CD14-positive monocyte (primary cell): ENCODE measurements around the gene KIAA1755. TPM values are rescaled to one million over a fixed set of nuclear protein-coding genes. Genes with fewer than 3 reads are reported as not detected.

Experiments used
- DNase-seq, 3 donors: peaks; one replicate each; pipeline ENCODE4 v3.0.0-alpha.2; 2011 to 2022
- H2AFZ ChIP-seq: 2 replicates; pipeline ENCODE4 v1.6.0; 2012; ENCODE audit warnings: mild to moderate bottlenecking, low read depth, low read length, inconsistent platforms; ENCODE audit not compliant: insufficient read depth, poor library complexity, severe bottlenecking
- H3K27ac ChIP-seq, 2 donors: 1 replicate in 1 of 2; 2 replicates in 1 of 2; pipeline ENCODE4 v1.5.1; 2012 to 2013; ENCODE audit warnings: low read length in 2 of 2, control low read depth in 1 of 2, inconsistent platforms in 1 of 2, low read depth in 1 of 2, mild to moderate bottlenecking in 1 of 2
- H3K27me3 ChIP-seq, 2 donors: one replicate each; pipeline versions ENCODE4 v1.6.0 to v1.6.1; 2011 to 2013; ENCODE audit warnings: low read length in 2 of 2; ENCODE audit not compliant: control insufficient read depth in 2 of 2, insufficient read depth in 2 of 2
- H3K36me3 ChIP-seq, 2 donors: replicated peaks in 1 of 2; 1 replicate in 1 of 2; 2 replicates in 1 of 2; pipeline versions ENCODE4 v1.5.1 to v1.6.1; 2012 to 2013; ENCODE audit warnings: low read length in 2 of 2, control low read depth in 1 of 2, inconsistent platforms in 1 of 2, mild to moderate bottlenecking in 1 of 2; ENCODE audit not compliant: insufficient read depth in 2 of 2, control insufficient read depth in 1 of 2
- H3K4me1 ChIP-seq, 2 donors: 1 replicate in 1 of 2; 2 replicates in 1 of 2; pipeline versions ENCODE4 v1.5.1 to v1.6.1; 2012 to 2013; ENCODE audit warnings: low read length in 2 of 2, control low read depth in 1 of 2, inconsistent platforms in 1 of 2, mild to moderate bottlenecking in 1 of 2, moderate library complexity in 1 of 2; ENCODE audit not compliant: insufficient read depth in 2 of 2, control insufficient read depth in 1 of 2
- H3K4me2 ChIP-seq: replicated peaks from 2 replicates; pipeline ENCODE3; 2012; ENCODE audit warnings: low read length, moderate library complexity, mild to moderate bottlenecking; ENCODE audit not compliant: poor library complexity, severe bottlenecking; ENCODE audit errors: extremely low read depth
- H3K4me3 ChIP-seq, 3 experiments: fragments of 200-600 bp in 1 of 3; sonication (generic) in 1 of 3; replicated peaks in 1 of 3; 1 replicate in 2 of 3; 2 replicates in 1 of 3; pipeline ENCODE4 v1.5.1; 2011 to 2013; ENCODE audit warnings: low read length in 3 of 3, mild to moderate bottlenecking in 3 of 3, control low read depth in 2 of 3, low read depth in 2 of 3, inconsistent platforms in 1 of 3, moderate library complexity in 1 of 3
- H3K79me2 ChIP-seq: 2 replicates; pipeline ENCODE4 v1.6.0; 2012; ENCODE audit warnings: mild to moderate bottlenecking, control low read depth, inconsistent platforms, low read length, moderate library complexity; ENCODE audit not compliant: insufficient read depth
- H3K9ac ChIP-seq: 2 replicates; pipeline ENCODE4 v1.6.0; 2017; ENCODE audit warnings: low read length, mild to moderate bottlenecking; ENCODE audit not compliant: insufficient read depth, poor library complexity, severe bottlenecking
- H3K9me3 ChIP-seq, 2 donors: replicated peaks in 1 of 2; 1 replicate in 1 of 2; 2 replicates in 1 of 2; pipeline versions ENCODE4 v1.5.1 to v1.6.1; 2012 to 2013; ENCODE audit warnings: low read length in 2 of 2, control low read depth in 1 of 2; ENCODE audit not compliant: control insufficient read depth in 1 of 2, insufficient read depth in 1 of 2
- H4K20me1 ChIP-seq: 2 replicates; pipeline ENCODE4 v1.6.0; 2012; ENCODE audit warnings: mild to moderate bottlenecking, low read length, control low read depth, moderate library complexity; ENCODE audit not compliant: insufficient read depth
- H3K27ac Mint-ChIP-seq, 7 donors: one replicate each; pipeline ENCODE4 v1.8.0; 2020; ENCODE audit warnings: mild to moderate bottlenecking in 7 of 7, mixed read lengths in 7 of 7, moderate library complexity in 6 of 7, inconsistent platforms in 2 of 7
- H3K27me3 Mint-ChIP-seq, 3 donors: one replicate each; pipeline ENCODE4 v1.8.0; 2021 to 2022; ENCODE audit warnings: low read depth in 3 of 3, mild to moderate bottlenecking in 3 of 3, mixed read lengths in 3 of 3, moderate library complexity in 3 of 3, inconsistent platforms in 1 of 3
- H3K36me3 Mint-ChIP-seq, 2 donors: one replicate each; pipeline ENCODE4 v1.8.0; 2020; ENCODE audit warnings: mixed read lengths in 2 of 2, inconsistent platforms in 1 of 2, mild to moderate bottlenecking in 1 of 2
- H3K4me1 Mint-ChIP-seq: one replicate; pipeline ENCODE4 v1.8.0; 2020; ENCODE audit warnings: mild to moderate bottlenecking, mixed read lengths
- H3K4me3 Mint-ChIP-seq, 2 donors: one replicate each; pipeline ENCODE4 v1.8.0; 2020; ENCODE audit warnings: mild to moderate bottlenecking in 2 of 2, mixed read lengths in 2 of 2, moderate library complexity in 1 of 2
- H3K9me3 Mint-ChIP-seq, 7 donors: one replicate each; pipeline ENCODE4 v1.8.0; 2020 to 2022; ENCODE audit warnings: mixed read lengths in 7 of 7, mild to moderate bottlenecking in 6 of 7, moderate library complexity in 6 of 7, inconsistent platforms in 2 of 7
- WGBS: methylation state at CpG from one replicate; pipeline ENCODE4 v1.1.5; 2013; ENCODE audit warnings: missing lambda C conversion rate; ENCODE audit not compliant: insufficient coverage; 5-methylcytosine and 5-hydroxymethylcytosine counted together
- intact Hi-C, 2 donors: fragments of 100-400 bp; cut with micrococcal nuclease; formaldehyde crosslinking; loops; one replicate each; pipeline versions ENCODE4 v1.15.0 to v1.15.1; 2023
- polyA plus RNA-seq, 3 donors: library from polyadenylated mRNA; depleted of rRNA in 1 of 3; unstranded in 2 of 3; stranded (reverse) in 1 of 3; fragments of 300-500 nt in 2 of 3; fragments of >200 nt in 1 of 3; fragmentation: Illumina TruSeq in 2 of 3; gene quantifications; 1 replicate in 2 of 3; 2 replicates in 1 of 3; pipeline ENCODE4 v1.2.3, GENCODE V29; 2012 to 2021
- TF ChIP-seq, protein P1 (sequence below): fragments of 200-600 bp; IDR thresholded peaks from one replicate; pipeline ENCODE4 v1.8.0; 2022; ENCODE audit warnings: antibody characterized with exemption, mild to moderate bottlenecking

Gene KIAA1755
- polyA plus RNA-seq, 3 donors: not detected

DNA sequence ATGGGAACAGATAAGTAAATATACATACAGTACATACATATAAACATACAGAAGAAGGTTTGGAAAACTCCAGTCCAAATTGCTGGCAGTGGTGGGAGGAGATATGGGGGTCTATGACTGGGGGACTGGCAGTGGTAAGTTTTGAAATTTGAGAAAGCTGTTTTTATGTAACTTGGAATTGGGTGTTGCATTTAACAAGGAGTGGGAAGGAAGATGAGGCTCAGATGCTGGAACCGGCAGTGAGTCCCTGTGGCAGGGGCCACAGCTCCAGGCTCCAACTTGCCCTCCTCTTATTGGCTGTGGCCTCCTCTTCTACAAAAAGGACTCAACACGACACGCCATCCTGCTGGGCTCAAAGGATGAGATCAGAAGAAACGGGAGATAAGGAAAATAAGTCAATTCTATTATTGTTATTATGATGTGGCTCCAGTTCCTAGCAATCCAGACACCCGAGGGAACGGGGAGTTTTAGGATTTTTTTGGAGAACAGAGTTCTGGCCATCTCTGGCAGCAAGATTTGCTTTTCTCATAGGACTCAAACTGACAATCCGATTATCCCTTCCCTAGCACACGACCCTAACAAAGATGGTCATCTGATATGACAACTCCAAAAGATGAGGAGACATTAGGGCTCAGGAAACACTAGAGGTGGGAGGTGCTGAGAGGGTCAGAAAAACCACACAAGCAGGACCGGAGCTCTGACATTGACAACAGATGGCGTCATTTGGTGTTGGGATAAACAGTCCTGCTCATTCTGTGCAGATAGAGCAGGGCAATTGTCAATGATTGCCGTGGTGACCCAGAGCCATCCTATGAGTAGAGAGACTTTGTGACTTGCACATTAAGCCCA lies 89.5 kb downstream of the KIAA1755 start:
- Mint-ChIP-seq H3K4me3 (no peak overlapping the region), H3K27me3 (peaks cover 0 to 3% (median 2%) of the 10 kb centered on the region in 3 donors), H3K9me3 (peaks cover 0 to 4% (median 0%) of the 10 kb centered on the region in 7 donors), H3K4me1 (peaks cover 54% of the 10 kb centered on the region), H3K36me3 (peaks cover 1 to 4% of the 10 kb centered on the region in 2 donors), H3K27ac (peak overlapping the region in 1 of 7 donors; percentile 98)
- Histone ChIP-seq H2AFZ (no peak overlapping the region), H3K9me3 (no peaks in the 10 kb centered on the region), H3K4me3 (no peak overlapping the region), H3K4me1 (peaks cover 40 to 45% of the 10 kb centered on the region in 2 donors), H3K27me3 (no peaks in the 10 kb centered on the region), H4K20me1 (no peaks in the 10 kb centered on the region), H3K9ac (no peak overlapping the region), H3K79me2 (no peaks in the 10 kb centered on the region), H3K27ac (no peak overlapping the region), H3K36me3 (no peaks in the 10 kb centered on the region), H3K4me2 (no peak overlapping the region)
- intact Hi-C loops: no loop called here
- TF ChIP-seq, protein P1, sequence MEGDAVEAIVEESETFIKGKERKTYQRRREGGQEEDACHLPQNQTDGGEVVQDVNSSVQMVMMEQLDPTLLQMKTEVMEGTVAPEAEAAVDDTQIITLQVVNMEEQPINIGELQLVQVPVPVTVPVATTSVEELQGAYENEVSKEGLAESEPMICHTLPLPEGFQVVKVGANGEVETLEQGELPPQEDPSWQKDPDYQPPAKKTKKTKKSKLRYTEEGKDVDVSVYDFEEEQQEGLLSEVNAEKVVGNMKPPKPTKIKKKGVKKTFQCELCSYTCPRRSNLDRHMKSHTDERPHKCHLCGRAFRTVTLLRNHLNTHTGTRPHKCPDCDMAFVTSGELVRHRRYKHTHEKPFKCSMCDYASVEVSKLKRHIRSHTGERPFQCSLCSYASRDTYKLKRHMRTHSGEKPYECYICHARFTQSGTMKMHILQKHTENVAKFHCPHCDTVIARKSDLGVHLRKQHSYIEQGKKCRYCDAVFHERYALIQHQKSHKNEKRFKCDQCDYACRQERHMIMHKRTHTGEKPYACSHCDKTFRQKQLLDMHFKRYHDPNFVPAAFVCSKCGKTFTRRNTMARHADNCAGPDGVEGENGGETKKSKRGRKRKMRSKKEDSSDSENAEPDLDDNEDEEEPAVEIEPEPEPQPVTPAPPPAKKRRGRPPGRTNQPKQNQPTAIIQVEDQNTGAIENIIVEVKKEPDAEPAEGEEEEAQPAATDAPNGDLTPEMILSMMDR: no peak
- WGBS: 67% methylated on average over 2 of the region's 11 CpGs
- no peak for DNase-seq

- peaks cover 44 to 49% of the 10 kb centered on the region in 2 donors for H3K4me1 ChIP-seq
- DNase-seq: no peak
- 100% methylated on average over 2 of the region's 8 CpGs for WGBS
- no peak overlapping the region for H3K4me3 ChIP-seq
- intact Hi-C loops: no loop called here
- peak overlapping the region; percentile 87 to 99 (median 99) for H3K27ac Mint-ChIP-seq
- H3K27me3 ChIP-seq: no peaks in the 10 kb centered on the region
- H3K9me3 ChIP-seq: no peaks in the 10 kb centered on the region
- H3K9me3 Mint-ChIP-seq: peaks cover 0 to 4% (median 0%) of the 10 kb centered on the region in 7 donors
- H2AFZ ChIP-seq: no peak overlapping the region
- peak overlapping the region in 1 of 2 donors; percentile 96 for H3K27ac ChIP-seq
- H3K27me3 Mint-ChIP-seq: peaks cover 1 to 2% (median 2%) of the 10 kb centered on the region in 3 donors
- TF ChIP-seq, protein P1: no peak
- no peak overlapping the region for H3K4me2 ChIP-seq
- H3K4me1 Mint-ChIP-seq: peaks cover 58% of the 10 kb centered on the region
- no peak overlapping the region for H3K9ac ChIP-seq
- peak overlapping the region in 1 of 2 donors; percentile 49 for H3K4me3 Mint-ChIP-seq
- H3K36me3 Mint-ChIP-seq: peaks cover 1 to 4% of the 10 kb centered on the region in 2 donors
- no peaks in the 10 kb centered on the region for H3K36me3 ChIP-seq
- no peaks in the 10 kb centered on the region for H4K20me1 ChIP-seq
- no peaks in the 10 kb centered on the region for H3K79me2 ChIP-seq
Observed at GRCh38 chr20:38170219-38170825, 90.2 kb downstream of the KIAA1755 start.
